Neural cell (in vitro differentiated cells): Measurements from ENCODE around the gene MED26.

Source experiments
- CTCF ChIP-seq: fragments of 450-650 bp; IDR thresholded peaks from 2 replicates; pipeline ENCODE4 v1.5.1; 2014; ENCODE audit warnings: antibody characterized with exemption, mild to moderate bottlenecking, moderate library complexity; ENCODE audit not compliant: poor library complexity, severe bottlenecking
- EP300 ChIP-seq: fragments of 450-650 bp; conservative IDR thresholded peaks from 2 replicates; pipeline ENCODE4 v1.6.1; 2014; ENCODE audit warnings: antibody characterized with exemption, mild to moderate bottlenecking, moderate library complexity; ENCODE audit not compliant: poor library complexity, severe bottlenecking
- EZH2 ChIP-seq: fragments of 200-600, 300-800 bp; shearing (Covaris generic), sonication (generic); IDR thresholded peaks from 2 replicates; pipeline ENCODE4 v1.6.1; 2014; ENCODE audit warnings: antibody characterized with exemption, low read length, borderline replicate concordance, mild to moderate bottlenecking; ENCODE audit not compliant: insufficient read depth, poor library complexity, severe bottlenecking
- REST ChIP-seq: IDR thresholded peaks from 2 replicates; pipeline ENCODE4 v1.6.1; 2012; ENCODE audit warnings: borderline replicate concordance
- TAF1 ChIP-seq: IDR thresholded peaks from 2 replicates; pipeline ENCODE4 v1.6.1; 2012; ENCODE audit warnings: low read depth

GRCh38 chr19:16618248-16618647 is 9.8 kb downstream of the MED26 start:
- TF ChIP-seq CTCF = no peak
- no peak for TF ChIP-seq EZH2
- no peak for TF ChIP-seq TAF1
- no peak for TF ChIP-seq EP300
- no peak for TF ChIP-seq REST
